Type B pancreatic cell (in vitro differentiated cells): ENCODE measurements around the gene PMEPA1. TPM values are rescaled to one million over a fixed set of nuclear protein-coding genes. Genes with fewer than 3 reads are reported as not detected.

Source experiments
- DNase-seq: peaks from one replicate; pipeline ENCODE4 v3.0.0; 2021; ENCODE audit warnings: mixed read lengths; ENCODE audit not compliant: unreplicated experiment; ENCODE audit errors: extremely low spot score
- H3K27ac Mint-ChIP-seq: 2 replicates; pipeline ENCODE4 v1.8.0; 2021; ENCODE audit warnings: mild to moderate bottlenecking, mixed read lengths
- H3K27me3 Mint-ChIP-seq: 2 replicates; pipeline ENCODE4 v1.8.0; 2021; ENCODE audit warnings: mixed read lengths
- H3K36me3 Mint-ChIP-seq: 2 replicates; pipeline ENCODE4 v1.8.0; 2021; ENCODE audit warnings: mixed read lengths
- H3K4me1 Mint-ChIP-seq: one replicate; pipeline ENCODE4 v1.8.0; 2021; ENCODE audit warnings: mixed read lengths; ENCODE audit not compliant: unreplicated experiment
- H3K4me3 Mint-ChIP-seq: 2 replicates; pipeline ENCODE4 v1.8.0; 2021; ENCODE audit warnings: mild to moderate bottlenecking, mixed read lengths
- H3K9me3 Mint-ChIP-seq: 2 replicates; pipeline ENCODE4 v1.8.0; 2021; ENCODE audit warnings: mixed read lengths
- CTCF ChIP-seq: fragments of 200-600 bp; sonication (generic); conservative IDR thresholded peaks from 2 replicates; pipeline ENCODE4 v1.5.0; 2021; ENCODE audit warnings: antibody characterized with exemption, mild to moderate bottlenecking
- total RNA-seq: library from RNA; stranded (reverse); gene quantifications from 2 replicates; pipeline ENCODE4 v1.2.1, GENCODE V29; 2021; ENCODE audit warnings: low replicate concordance

Gene PMEPA1
- total RNA-seq, 1 donor from 2014 or later, result 8.8 TPM

GRCh38 chr20:57666834-57667157 is 43.0 kb downstream of the PMEPA1 start:
- Mint-ChIP-seq H3K4me1 (peaks cover 7% of the 10 kb centered on the region), H3K27ac (no peak overlapping the region), H3K9me3 (no peaks in the 10 kb centered on the region), H3K27me3 (no peaks in the 10 kb centered on the region), H3K36me3 (no peaks in the 10 kb centered on the region), H3K4me3 (no peak overlapping the region)
- TF ChIP-seq CTCF, result no peak
- DNase-seq, result no peak

- Mint-ChIP-seq H3K27ac (no peak overlapping the region), H3K9me3 (no peaks in the 10 kb centered on the region), H3K36me3 (no peaks in the 10 kb centered on the region), H3K27me3 (no peaks in the 10 kb centered on the region), H3K4me3 (no peak overlapping the region), H3K4me1 (peaks cover 4% of the 10 kb centered on the region)
- no peak for DNase-seq
- TF ChIP-seq CTCF, result no peak
These were observed 43.5 kb downstream of the PMEPA1 start for GRCh38 chr20:57666106-57666833.

GRCh38 chr20:57665589-57665971 is 44.2 kb downstream of the PMEPA1 start:
- Mint-ChIP-seq H3K4me3 (no peak overlapping the region), H3K4me1 (no peaks in the 10 kb centered on the region), H3K27ac (no peak overlapping the region), H3K36me3 (no peaks in the 10 kb centered on the region), H3K27me3 (no peaks in the 10 kb centered on the region), H3K9me3 (no peaks in the 10 kb centered on the region)
- TF ChIP-seq CTCF, result no peak
- no peak for DNase-seq

- Mint-ChIP-seq H3K36me3 (no peaks in the 10 kb centered on the region), H3K4me3 (no peak overlapping the region), H3K27me3 (no peaks in the 10 kb centered on the region), H3K27ac (no peak overlapping the region), H3K4me1 (no peaks in the 10 kb centered on the region), H3K9me3 (no peaks in the 10 kb centered on the region)
- TF ChIP-seq CTCF, result no peak
- no peak for DNase-seq
These were observed 44.8 kb downstream of the PMEPA1 start for GRCh38 chr20:57664924-57665588.

GRCh38 chr20:57664476-57664875 is 45.3 kb downstream of the PMEPA1 start:
- no peak for DNase-seq
- H3K36me3 Mint-ChIP-seq, result no peaks in the 10 kb centered on the region
- H3K4me1 Mint-ChIP-seq, result no peaks in the 10 kb centered on the region
- H3K27me3 Mint-ChIP-seq, result no peaks in the 10 kb centered on the region
- TF ChIP-seq CTCF, result no peak
- H3K4me3 Mint-ChIP-seq, result no peak overlapping the region
- H3K9me3 Mint-ChIP-seq, result no peaks in the 10 kb centered on the region
- no peak overlapping the region for H3K27ac Mint-ChIP-seq
